Non-pigmented ciliary epithelial cell (primary cell): Measurements from ENCODE around the gene TEKT2.
A peak's percentile ranks its signal among the peaks of the same experiment; 100 is the strongest.

Source experiments
- DNase-seq: peaks from one replicate; pipeline ENCODE4 v3.0.0-alpha.2; 2010; ENCODE audit warnings: low read depth

Gene TEKT2, protein sequence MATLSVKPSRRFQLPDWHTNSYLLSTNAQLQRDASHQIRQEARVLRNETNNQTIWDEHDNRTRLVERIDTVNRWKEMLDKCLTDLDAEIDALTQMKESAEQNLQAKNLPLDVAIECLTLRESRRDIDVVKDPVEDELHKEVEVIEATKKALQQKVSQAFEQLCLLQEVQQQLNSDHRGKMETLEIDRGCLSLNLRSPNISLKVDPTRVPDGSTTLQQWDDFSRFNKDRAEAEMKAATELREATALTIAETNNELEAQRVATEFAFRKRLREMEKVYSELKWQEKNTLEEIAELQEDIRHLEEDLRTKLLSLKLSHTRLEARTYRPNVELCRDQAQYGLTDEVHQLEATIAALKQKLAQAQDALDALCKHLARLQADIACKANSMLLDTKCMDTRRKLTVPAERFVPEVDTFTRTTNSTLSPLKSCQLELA

DNA sequence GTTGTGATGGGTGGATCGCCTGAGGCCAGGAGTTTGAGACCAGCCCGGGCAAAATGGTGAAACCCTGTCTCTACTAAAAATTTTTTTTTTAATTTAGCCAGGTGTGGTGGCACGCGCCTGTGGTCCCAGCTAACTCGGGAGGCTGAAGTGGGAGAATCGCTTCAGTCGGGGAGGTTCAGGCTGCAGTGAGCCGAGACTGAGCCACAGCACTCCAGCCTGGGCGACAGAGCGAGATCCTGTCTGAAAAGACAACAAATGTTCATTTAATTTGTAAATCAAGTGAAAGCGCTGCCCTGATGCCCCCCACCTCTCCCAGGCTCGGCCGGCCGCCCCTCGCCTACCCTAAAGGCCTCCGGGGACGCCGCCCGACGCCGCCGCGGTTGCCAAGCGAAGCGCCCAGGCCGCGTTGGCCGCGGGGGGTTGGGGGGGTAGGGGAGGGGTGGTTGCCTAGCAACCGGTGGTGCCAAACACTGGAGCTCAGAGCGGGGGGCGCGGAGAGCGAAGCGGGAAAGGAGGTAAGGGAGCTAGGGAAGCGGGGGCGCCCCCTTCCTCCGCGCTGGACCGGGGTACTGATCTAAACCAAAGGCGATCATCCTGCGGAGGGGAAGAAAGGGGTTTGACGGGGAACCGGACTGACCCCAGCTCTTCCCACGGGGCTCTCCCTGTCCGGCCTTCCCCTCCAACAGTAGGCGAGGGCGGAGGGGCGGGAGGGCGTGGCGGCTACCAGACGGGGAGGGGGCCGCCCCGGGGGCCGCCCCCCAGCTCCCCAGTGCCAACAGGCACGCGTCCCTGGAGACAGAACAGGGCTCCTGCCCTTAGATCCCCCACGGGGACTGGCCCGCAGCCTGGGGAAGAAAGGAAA, at the start of gene TEKT2:
TSS of gene TEKT2 (plus strand) at position 460 of the 862 bp plus-strand sequence. CDS start 828 bp downstream, outside the sequence.
- DNase-seq, result no peak

DNA sequence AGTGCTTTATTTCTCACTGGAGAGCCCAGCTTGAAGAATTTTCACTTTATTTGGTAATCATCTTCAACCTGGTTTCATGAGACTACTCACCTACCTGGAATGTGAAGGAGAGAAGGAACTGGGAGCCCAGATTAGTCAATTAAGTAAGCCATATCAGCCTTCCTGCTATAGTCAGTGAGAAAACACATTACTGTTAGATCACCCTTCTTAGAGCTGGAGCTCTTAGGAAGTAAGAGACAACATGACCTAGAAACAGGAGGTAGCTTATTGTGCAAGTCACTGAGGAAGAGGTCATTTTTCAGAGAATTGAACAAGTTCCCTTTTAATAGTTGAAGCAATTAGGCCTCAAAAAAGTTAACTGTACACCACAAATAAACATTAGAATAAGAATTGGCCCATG, 49.2 kb upstream of the TEKT2 start:
- peak; percentile 56 for DNase-seq

DNA sequence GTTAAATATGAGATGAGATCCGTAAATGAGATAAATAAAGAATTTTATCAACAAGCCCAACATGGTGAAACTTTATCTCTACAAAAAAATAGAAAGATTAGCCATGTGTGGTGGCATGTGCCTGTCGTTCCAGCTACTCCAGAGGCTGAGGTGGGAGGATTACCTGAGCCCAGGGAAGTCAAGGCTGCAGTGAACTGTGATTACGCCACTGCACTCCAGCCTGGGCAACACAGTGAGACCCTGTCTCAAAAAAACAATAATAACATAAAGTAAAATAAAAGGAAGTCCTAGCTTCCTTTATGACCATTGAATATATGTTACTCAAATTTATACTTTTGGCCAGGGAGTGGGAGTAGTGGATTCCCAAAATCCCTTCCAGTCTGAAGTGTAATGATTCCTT, 48.7 kb upstream of the TEKT2 start:
- no peak for DNase-seq

DNA sequence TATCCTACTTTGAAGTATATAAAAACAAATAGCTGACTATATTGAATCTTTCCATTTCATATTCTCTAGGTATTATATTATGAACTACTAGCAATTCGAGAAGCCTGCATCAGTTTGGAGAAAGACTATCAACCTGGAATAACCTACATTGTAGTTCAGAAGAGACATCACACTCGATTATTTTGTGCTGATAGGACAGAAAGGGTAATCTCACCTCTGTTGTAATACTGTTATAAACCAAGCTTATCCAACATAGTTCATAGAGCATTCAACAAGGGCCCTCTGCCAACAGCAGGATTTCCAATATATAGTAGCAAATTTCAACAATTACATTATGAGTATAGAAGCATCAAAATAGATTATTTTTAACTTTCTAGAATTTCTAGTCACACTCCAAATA, 43.7 kb upstream of the TEKT2 start:
- no peak for DNase-seq

DNA sequence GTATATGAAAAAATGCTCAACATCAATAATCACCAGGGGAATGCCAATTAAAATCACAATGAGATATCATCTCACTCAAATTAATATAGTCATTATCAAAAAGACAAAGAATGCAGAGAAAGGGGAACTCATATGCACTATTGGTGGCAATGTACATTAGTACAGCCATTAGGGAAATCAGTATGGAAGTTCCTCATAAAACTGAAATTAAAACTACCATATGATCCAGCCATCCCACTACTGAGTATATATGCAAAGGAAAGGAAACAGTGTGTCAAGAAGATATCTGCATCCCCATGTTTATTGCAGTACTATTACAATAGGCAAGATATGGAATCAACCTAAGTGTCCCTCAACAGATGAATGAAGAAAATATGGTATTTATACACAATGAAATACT, 32.1 kb upstream of the TEKT2 start:
- DNase-seq, result no peak

DNA sequence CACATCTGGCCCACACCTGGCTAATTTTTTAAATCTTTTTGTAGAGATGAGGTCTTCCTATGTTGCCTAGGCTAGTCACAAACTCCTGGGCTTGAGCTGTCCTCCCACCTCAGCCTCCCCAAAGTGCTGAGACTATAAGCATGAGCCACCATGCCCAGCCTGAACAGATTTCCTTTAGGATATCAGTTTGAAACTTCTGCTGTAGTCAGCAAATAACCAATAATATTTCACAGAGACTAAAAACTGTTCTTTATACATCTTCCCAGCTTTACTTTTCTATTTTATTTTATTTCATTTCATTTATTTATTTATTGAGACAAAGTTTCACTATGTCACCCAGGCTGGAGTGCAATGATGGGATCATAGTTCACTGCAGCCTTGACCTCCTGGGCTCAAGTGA, 29.9 kb upstream of the TEKT2 start:
- DNase-seq, result no peak

DNA sequence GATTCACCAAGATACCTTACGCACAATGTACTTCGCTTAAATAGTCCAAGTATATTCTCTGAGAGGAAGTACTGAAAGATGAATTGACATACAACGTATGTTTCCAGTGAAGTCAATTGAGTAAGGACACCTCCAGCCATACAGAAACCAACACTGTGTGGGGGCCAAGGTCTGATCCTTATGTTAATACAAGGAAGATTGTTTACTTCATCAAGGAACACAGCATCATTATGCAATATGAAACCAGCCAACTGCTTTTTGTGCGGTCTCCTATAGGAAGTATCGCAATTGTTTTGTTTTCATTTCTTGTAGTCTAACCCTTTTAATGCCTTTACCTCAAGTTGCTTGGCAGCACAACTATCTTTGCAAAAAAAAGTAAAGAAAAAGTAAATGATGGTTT, 28.2 kb upstream of the TEKT2 start:
- no peak for DNase-seq

DNA sequence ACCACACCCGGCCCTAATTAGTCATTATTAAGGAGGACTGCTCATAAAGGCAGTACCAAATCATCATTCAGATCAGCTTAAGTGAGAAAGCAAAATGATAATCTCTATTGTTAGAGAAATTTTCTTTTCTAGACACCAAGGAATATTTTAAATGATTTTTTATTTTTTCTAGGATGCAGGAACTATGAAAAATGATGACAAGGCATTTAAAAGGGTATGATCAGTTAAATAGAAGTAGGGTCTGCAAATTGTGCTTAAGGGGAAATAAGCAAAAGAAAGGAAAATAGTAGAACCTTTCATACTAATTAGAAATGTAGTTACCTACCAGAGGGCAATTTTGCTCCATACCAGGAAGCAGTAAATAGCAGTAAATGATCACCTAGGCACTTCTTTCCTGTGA, 21.6 kb upstream of the TEKT2 start:
- no peak for DNase-seq

DNA sequence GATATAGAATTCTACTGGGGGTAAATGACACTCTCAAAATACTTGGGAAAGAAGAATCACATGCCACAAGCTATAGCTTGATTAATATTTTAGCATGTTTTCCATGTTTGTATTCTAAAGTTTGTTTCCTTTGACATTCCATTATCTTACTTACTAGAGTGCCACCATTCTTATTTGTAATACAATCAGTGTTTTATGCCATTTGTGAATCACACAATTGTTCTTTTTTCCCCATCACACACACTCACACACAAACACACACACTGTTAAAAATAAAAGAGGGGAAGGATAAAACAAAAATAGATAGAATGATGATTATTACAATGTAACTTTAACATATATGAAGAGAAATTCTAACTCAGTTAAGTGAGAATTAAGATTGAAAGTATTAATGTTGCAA, 16.0 kb upstream of the TEKT2 start:
- DNase-seq, result no peak

DNA sequence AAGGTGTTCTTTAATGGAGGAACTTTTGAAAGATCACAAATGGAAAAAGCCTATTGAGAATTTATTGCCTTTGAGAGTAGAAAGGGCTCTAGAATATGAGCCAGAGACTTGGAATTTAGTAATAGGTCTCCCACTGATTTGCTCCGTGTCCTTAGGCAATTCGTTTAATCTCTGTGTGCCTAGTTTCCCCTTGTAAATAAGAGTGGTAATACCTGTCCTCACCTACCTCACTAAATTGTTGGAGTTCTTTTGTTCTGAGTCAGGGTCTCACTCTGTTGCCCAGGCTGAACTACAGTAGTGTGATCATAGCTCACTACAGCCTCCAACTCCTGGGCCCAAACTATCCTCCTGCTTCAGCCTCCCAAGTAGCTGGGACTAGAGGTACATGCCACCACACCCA, 15.0 kb upstream of the TEKT2 start:
- DNase-seq, result no peak

DNA sequence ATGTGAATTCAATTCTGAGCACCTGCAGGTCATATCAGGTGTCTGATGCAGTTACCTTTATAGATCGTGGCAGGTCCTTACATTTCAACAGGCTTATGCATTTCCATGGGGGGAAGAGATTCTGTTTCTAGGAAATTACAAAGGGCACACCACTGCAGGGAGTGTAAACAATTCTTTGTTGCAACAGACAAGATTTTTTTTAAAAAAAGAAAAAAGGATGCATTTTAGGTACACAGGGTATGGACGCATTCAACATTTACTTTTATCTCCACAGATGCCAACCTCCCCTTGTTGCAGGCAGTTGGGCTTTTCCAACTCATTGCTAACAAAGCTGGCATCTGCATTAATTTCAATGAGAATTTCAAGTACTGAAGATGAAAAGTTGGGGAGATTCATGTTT, 13.5 kb upstream of the TEKT2 start:
- DNase-seq, result no peak

DNA sequence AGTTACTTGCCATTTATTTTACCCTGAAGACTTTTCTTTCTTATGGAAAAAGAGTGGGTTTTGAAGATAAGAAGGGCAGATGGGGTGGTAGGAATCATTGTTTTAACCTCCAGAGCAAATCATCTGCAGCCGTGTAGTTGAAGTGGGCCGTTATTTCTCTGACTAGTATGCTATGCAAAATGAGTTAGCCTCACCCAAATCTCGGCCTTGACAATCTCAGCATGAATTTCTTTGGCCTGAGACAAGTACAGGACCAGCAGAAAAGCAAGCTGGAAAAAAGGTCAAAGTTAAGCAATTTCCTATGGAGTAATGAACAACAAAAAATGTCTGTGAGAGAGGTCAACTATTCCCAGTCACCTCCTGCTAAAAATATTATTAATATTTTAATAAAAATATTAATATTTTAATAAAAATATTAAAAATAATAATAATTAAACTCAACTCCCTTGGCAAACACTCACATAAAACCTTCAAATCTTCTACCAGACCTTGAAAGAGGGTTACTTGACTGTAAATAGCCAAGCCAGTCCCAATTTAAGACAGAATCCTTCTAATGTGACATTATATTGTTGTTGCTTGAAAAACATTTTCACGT, 6.8 kb upstream of the TEKT2 start:
- DNase-seq, result no peak

DNA sequence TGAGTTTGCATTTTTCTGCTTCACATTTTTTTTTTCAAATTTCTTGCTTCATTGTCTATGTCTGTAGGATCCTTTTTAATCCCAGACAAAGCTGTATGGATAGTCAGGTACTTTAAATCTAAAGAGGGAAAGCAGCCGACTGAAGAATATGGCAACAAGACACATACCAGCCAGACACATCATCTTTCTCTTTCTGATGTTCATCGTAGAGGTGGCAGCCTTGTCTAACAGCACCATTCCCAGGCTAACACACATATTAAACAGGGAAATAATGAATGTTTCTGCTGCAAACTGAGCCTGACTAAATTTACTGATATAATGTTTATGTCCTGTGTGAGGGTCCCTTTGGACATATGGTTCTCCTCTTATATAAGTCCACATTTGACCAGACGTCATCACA, 3.7 kb upstream of the TEKT2 start:
- no peak for DNase-seq

DNA sequence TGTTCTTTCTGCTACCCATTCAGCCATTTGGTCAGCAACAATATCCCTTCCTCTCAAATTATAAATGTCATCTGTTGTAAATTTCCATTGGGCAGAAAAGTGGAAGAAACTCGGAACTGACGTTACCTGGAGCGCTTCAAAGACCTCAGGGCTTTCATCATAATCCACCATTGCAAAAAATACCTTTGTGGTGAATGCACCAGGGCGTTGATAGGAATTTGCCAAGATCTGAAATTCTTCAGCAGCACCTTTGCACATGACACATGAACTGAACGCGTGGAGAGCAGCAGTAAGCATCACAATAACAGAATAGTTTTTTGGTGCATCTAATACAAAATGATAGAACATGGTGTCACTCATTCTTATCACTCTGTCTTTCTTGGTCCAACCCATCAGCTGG, 3.1 kb upstream of the TEKT2 start:
- no peak for DNase-seq

DNA sequence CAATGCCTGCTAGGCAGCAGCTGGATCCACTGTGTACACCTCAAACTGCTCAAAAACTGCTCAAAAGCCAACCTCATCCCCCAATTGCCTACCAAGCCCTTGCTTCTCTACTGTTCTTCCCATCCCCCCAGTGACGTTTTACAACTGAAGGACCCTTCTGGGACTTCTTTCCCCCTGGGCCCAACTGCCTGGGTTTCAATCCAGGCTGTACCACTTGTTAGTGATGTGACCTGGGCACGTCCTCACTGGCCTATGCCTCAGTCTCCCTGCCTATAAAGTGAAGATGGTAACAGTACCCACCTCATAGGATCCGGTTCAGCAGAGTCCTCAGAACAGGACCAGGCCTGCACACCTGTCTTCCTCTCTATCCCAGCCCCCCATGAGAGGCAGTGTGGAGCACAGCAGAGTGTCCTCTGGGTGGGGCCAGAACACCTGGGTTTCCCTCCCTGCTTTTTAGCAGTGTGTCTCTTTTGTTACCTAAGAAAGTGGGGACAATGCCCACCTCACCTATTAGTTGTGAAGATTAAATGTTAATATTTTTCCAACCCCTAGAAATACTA, 1.9 kb upstream of the TEKT2 start:
- no peak for DNase-seq

DNA sequence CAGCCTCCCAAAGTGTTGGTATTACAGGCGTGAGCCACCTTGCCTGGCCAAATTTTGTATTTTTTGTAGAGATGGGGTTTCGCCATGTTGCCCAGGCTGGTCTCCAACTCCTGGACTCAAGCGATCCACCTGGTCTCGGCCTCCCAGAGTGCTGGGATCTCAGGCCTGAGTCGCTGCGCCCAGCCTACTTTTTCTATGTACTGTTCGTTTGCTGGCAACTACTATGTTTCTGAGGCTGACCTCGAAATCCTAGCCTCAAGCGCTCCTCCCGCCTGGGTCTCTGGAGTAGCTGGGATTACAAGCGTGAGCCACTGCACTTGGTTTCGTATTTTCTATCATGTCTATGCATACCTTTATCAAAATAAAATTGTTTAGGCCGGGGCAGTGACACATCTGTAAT, 675 bp upstream of the TEKT2 start:
- DNase-seq, result no peak

DNA sequence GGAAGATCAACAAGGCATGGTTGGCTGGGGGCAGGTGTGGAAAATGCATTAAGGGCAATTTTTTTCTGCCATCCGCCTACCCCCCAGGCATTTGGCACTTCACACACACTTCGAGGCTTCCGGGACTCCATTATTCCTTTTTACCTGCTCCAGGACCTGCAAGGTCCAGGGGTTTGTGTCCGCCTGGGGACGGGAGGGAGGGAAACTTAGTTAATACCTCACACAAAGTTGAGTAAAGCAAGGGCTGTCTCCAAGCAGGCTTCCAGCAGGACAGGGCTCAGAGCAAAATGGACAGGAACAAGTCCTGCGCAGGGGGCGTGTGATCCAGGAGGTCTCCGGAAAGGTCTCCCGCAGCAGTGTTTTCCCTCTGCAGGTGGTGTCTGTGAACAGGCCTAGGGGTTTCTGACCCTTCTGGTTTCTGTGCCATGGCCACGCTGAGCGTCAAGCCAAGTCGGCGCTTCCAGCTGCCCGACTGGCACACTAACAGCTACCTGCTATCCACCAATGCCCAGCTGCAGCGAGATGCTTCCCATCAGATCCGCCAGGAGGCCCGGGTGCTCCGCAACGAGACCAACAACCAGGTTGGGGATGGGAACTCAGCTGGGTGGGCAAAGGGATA, 712 bp downstream of the TEKT2 start:
- DNase-seq, result no peak

DNA sequence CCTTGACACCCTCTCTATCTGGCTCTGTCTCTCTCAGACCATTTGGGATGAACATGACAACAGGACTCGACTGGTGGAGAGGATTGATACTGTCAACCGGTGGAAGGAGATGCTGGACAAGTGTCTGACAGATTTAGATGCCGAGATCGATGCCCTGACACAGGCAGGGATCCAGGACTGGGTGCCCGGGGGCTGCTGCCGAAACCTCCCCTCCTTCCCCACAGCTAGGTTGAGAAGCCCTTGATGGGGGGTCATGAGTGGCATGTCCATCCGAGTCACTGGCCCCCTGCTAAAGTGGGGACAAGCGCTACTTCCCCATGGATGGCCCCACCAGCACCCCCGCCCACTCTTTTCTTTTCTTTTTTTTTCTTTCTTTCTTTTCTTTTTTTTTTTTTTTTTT, 1.2 kb downstream of the TEKT2 start:
- DNase-seq, result no peak

DNA sequence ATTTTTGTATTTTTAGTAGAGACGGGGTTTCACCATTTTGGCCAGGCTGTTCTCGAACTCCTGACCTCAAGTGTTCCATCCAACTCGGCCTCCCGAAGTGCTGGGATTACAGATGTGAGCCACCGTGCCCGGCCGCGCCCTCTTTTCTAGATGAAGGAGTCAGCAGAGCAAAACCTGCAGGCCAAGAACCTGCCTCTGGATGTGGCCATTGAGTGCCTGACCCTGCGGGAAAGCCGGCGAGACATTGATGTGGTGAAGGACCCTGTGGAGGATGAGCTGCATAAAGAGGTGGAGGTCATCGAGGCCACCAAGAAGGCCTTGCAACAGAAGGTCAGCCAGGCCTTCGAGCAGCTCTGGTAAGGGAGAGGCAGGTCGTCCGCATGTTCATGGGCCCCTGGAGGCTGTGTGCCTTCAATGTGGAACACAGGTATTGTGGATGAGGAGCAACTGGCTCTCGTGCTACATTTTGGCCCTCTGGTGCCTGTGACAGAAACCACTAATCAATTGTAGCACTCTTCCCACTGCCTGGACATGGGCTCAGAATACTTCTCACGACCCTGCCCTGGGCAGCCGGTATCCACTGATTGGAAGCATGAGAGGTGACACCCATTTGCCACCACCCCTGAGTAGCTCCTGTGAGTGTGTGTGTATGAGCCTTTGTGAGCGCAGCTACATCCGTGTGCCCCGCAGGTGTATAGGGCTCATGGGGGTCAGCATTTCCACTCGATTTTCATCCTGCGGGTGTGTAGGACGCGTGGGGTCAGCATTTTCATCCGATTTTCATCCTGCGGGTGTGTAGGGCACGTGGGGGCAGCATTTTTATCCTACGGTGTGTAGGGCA, 2.0 kb downstream of the TEKT2 start:
- no peak for DNase-seq

DNA sequence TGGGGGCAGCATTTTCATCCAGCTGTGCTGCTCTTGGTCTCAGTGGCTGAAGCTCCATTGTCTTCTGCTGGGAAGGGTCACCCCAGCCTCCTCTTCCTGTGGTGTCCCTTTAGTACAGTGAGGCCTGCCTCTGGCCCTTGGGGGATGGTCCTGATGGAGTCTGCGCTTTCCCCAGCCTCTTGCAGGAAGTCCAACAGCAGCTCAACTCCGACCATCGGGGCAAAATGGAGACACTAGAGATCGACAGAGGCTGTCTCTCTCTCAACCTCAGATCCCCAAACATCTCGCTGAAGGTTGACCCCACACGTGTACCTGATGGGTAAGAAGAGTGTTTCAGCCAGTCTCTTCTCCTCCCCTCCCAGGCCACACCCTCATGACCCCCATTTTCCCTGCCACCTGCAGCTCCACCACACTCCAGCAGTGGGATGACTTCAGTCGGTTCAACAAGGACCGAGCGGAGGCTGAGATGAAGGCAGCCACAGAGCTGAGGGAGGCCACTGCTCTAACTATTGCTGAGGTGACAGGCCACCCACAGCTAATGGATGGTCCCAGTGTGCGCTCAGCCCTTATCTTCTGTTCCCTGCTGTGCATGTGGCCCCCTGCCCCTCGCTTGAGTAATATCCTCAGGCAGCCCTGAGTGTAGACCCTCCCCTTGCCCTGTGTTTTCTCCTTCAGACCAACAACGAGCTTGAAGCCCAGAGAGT, 2.8 kb downstream of the TEKT2 start:
- no peak for DNase-seq
